ENCODE data around the gene SOX1.

GRCh38 chr13:112105244-112105681 lies 38.3 kb downstream of the SOX1 start:
- TF ChIP-seq, protein P1, sequence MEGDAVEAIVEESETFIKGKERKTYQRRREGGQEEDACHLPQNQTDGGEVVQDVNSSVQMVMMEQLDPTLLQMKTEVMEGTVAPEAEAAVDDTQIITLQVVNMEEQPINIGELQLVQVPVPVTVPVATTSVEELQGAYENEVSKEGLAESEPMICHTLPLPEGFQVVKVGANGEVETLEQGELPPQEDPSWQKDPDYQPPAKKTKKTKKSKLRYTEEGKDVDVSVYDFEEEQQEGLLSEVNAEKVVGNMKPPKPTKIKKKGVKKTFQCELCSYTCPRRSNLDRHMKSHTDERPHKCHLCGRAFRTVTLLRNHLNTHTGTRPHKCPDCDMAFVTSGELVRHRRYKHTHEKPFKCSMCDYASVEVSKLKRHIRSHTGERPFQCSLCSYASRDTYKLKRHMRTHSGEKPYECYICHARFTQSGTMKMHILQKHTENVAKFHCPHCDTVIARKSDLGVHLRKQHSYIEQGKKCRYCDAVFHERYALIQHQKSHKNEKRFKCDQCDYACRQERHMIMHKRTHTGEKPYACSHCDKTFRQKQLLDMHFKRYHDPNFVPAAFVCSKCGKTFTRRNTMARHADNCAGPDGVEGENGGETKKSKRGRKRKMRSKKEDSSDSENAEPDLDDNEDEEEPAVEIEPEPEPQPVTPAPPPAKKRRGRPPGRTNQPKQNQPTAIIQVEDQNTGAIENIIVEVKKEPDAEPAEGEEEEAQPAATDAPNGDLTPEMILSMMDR (IDR thresholded peaks at IDR 0.05): no peak
- TF ChIP-seq EZH2 (IDR thresholded peaks at IDR 0.05; ENCODE audit: borderline replicate concordance, insufficient read depth, low read depth, low read length, poor library complexity, severe bottlenecking): no peak

Data from B cell (primary cell).